Measurements from ENCODE around the gene AOPEP.

DNA sequence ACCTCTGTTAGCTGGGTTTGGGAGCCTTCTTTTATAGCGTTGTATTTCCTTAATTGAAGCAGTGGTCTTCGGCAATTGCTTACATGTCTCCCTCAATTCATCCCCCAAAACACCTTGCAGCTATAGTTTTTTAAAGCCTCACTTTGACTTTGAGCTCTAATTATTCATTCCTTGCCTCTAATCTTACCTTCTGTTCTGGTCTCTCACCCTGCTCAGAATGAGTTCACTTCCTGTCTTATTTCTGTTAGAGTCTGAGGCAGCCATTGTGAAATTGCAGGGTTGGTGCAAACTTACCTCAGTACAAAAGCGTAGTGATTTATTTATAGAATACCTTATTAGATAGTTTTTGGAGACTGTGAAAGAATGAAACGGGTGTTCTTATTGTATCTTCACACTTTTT lies 35.0 kb downstream of the AOPEP start:
- TF ChIP-seq, protein P1, sequence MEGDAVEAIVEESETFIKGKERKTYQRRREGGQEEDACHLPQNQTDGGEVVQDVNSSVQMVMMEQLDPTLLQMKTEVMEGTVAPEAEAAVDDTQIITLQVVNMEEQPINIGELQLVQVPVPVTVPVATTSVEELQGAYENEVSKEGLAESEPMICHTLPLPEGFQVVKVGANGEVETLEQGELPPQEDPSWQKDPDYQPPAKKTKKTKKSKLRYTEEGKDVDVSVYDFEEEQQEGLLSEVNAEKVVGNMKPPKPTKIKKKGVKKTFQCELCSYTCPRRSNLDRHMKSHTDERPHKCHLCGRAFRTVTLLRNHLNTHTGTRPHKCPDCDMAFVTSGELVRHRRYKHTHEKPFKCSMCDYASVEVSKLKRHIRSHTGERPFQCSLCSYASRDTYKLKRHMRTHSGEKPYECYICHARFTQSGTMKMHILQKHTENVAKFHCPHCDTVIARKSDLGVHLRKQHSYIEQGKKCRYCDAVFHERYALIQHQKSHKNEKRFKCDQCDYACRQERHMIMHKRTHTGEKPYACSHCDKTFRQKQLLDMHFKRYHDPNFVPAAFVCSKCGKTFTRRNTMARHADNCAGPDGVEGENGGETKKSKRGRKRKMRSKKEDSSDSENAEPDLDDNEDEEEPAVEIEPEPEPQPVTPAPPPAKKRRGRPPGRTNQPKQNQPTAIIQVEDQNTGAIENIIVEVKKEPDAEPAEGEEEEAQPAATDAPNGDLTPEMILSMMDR (IDR thresholded peaks at IDR 0.05): no peak
- TF ChIP-seq POLR2A (IDR thresholded peaks at IDR 0.05): no peak
